Measurements from ENCODE around the gene DGAT2.

The DGAT2 gene

DNA sequence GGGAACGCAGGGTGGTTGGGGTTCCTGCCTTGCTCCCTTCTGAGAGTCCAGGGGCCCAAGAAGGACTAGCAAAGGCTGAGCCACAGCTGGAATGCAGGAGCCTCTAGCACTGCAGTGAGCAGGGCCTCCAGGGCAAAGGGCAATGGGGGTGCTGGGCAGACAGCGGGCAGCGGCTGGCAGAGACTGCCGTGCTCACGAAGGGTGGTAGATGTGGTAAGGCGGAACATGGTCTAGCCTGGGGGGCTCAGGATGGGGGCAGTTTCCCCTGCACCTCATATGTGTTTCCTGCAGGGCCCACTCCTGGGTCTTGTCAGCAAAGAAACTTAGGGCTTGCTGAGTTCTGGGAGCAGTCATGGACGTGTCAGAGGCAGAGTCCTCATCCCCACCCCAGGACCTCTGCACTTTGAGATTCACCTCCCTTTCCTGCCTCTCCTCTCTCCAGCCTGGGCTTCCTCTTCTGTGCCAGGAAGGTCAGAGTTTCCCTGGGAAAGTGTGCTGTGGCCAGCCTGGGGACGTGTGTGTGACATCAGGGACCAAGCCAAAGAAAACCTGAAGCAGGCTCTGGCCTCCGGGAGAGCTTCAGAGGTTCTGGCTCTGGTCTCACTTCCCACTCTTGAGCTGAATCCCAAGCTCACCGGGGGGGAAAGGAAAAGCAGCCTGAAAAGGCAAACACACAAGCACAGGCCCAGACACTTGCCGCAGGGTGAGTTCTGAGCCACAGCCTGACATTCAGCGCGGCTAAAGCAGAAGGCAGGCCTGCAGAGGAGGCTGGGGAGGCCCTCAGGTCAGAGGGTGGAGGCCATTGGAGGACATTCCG lies 46.5 kb upstream of the DGAT2 start:
- no peaks in the 10 kb centered on the region for H3K36me3 ChIP-seq (ENCODE audit: control insufficient read depth in 2 of 2, insufficient read depth in 1 of 2, low read length in 2 of 2)
- no peaks in the 10 kb centered on the region for H3K9me3 ChIP-seq (ENCODE audit: control insufficient read depth, insufficient read depth, low read depth, low read length)
- ChIA-PET POLR2A (no interaction called here), CTCF (interaction anchor here (0.6 to 2.3 kb wide), 10 partner anchors 8 to 596 kb away, joined by 3 to 21 read pairs (median 6); no protein-coding TSS in a partner anchor)
- H3K4me1 ChIP-seq (ENCODE audit: control insufficient read depth, insufficient read depth, low read length): no peaks in the 10 kb centered on the region
- no peak overlapping the region for H3K4me3 ChIP-seq (ENCODE audit: low read depth, low read length)
- H3K27ac ChIP-seq (ENCODE audit: extremely low read depth, low read depth, low read length): no peak overlapping the region
- TF ChIP-seq ZNF76 (tag by site-specific recombination; IDR thresholded peaks at IDR 0.05; ENCODE audit: borderline replicate concordance, low read depth) (no peak), KLF1 (tag by site-specific recombination; IDR thresholded peaks at IDR 0.05) (no peak), ZNF776 (tag by site-specific recombination; IDR thresholded peaks at IDR 0.05; ENCODE audit: borderline replicate concordance) (no peak), ZNF155 (tag by site-specific recombination; IDR thresholded peaks at IDR 0.05) (no peak), ZXDB (tag by site-specific recombination; IDR thresholded peaks at IDR 0.05) (no peak), ZNF202 (tag by site-specific recombination; IDR thresholded peaks at IDR 0.05; ENCODE audit: borderline replicate concordance) (no peak), ZNF146 (tag by site-specific recombination; IDR thresholded peaks at IDR 0.05) (no peak), HOXC10 (CRISPR knock-in tag; IDR thresholded peaks at IDR 0.05) (no peak), OSR2 (tag by site-specific recombination; IDR thresholded peaks at IDR 0.05) (no peak), SP7 (tag by site-specific recombination; IDR thresholded peaks at IDR 0.05) (no peak), TCF7L2 (IDR thresholded peaks at IDR 0.05; ENCODE audit: borderline replicate concordance, low read depth, low read length) (no peak), ZNF600 (tag by site-specific recombination; IDR thresholded peaks at IDR 0.05) (no peak), ZNF529 (tag by site-specific recombination; IDR thresholded peaks at IDR 0.05; ENCODE audit: insufficient replicate concordance) (no peak), ZNF707 (tag by site-specific recombination; IDR thresholded peaks at IDR 0.05) (no peak), ZNF391 (tag by site-specific recombination; IDR thresholded peaks at IDR 0.05; ENCODE audit: borderline replicate concordance, low read depth) (no peak), WT1 (tag by site-specific recombination; IDR thresholded peaks at IDR 0.05) (no peak)
- TF ChIP-seq, protein P1, sequence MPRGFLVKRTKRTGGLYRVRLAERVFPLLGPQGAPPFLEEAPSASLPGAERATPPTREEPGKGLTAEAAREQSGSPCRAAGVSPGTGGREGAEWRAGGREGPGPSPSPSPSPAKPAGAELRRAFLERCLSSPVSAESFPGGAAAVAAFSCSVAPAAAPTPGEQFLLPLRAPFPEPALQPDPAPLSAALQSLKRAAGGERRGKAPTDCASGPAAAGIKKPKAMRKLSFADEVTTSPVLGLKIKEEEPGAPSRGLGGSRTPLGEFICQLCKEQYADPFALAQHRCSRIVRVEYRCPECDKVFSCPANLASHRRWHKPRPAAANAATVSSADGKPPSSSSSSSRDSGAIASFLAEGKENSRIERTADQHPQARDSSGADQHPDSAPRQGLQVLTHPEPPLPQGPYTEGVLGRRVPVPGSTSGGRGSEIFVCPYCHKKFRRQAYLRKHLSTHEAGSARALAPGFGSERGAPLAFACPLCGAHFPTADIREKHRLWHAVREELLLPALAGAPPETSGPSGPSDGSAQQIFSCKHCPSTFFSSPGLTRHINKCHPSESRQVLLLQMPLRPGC (tag by site-specific recombination; IDR thresholded peaks at IDR 0.05): no peak

DNA sequence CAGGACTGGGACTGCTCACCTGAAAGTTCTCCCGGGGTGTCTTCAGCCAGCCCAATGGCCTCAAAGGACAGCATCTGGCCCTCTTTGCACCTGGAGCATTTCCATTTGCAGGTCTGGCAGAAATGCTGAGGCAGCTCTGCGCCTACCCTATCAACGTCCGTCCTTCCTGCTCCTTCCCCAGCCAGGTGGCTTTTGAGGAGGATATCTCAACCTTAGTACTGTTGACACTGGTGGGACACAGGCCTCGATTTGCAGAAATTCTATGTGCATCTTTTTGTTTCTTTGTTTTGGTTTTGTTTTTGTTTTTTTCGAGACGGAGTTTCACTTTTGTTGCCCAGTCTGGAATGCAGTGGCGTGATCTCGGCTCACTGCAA lies 45.9 kb upstream of the DGAT2 start:
- ChIA-PET CTCF (interaction anchor here (0.6 to 2.3 kb wide), 13 partner anchors 9 to 595 kb away, joined by 3 to 21 read pairs (median 6); no protein-coding TSS in a partner anchor), POLR2A (interaction anchor here (1.0 kb wide), 1 partner anchor 47 kb away, joined by 3 read pairs; no protein-coding TSS in a partner anchor)

DNA sequence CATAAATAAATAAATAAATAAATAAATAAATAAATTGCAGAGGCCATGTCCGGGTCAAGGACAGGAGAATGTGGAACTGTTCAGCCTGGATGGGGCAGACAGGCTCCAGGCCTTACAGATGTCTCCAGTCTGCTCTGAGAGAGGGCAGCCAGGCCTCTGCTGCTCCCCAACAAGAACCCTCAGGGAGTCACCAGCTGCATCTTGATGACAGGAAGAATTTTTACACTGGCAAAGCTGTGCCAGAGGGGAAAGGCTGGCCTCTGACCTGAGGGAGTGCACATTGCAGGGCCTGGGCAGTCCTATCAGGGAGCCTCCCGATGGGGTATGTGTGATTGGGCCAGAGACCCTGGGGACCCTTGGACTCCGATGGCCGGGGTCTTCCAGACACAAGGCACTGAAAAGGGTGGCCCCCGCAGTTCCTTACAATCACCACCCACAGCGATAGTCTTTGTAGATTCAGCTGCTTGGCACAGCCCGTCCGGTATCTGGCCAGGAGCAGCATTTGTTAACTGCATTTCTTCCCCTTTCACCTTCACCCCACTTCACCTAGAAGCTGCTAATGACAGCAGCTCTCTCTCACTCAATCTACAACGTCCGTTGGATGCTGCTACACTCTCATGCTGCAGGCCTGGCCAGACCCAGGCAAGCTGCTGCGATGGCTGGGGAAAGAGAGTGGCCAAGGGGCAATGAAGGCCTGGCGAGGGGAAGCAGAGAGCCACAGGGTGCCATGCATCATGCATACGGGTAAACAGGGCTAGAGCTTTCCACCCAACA lies 42.8 kb upstream of the DGAT2 start:
- TF ChIP-seq ZXDB (tag by site-specific recombination; IDR thresholded peaks at IDR 0.05) (no peak), WT1 (tag by site-specific recombination; IDR thresholded peaks at IDR 0.05) (no peak), ZNF394 (tag by site-specific recombination; IDR thresholded peaks at IDR 0.05; ENCODE audit: borderline replicate concordance) (peak; percentile 41; the same call in 1 of the 2 replicates), ZNF426 (tag by site-specific recombination; IDR thresholded peaks at IDR 0.05) (peak; percentile 9; the same call in 1 of the 2 replicates)
- TF ChIP-seq, protein P2, sequence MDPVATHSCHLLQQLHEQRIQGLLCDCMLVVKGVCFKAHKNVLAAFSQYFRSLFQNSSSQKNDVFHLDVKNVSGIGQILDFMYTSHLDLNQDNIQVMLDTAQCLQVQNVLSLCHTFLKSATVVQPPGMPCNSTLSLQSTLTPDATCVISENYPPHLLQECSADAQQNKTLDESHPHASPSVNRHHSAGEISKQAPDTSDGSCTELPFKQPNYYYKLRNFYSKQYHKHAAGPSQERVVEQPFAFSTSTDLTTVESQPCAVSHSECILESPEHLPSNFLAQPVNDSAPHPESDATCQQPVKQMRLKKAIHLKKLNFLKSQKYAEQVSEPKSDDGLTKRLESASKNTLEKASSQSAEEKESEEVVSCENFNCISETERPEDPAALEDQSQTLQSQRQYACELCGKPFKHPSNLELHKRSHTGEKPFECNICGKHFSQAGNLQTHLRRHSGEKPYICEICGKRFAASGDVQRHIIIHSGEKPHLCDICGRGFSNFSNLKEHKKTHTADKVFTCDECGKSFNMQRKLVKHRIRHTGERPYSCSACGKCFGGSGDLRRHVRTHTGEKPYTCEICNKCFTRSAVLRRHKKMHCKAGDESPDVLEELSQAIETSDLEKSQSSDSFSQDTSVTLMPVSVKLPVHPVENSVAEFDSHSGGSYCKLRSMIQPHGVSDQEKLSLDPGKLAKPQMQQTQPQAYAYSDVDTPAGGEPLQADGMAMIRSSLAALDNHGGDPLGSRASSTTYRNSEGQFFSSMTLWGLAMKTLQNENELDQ (tag by site-specific recombination; IDR thresholded peaks at IDR 0.05; ENCODE audit: low read depth): no peak
- TF ChIP-seq, protein P3, sequence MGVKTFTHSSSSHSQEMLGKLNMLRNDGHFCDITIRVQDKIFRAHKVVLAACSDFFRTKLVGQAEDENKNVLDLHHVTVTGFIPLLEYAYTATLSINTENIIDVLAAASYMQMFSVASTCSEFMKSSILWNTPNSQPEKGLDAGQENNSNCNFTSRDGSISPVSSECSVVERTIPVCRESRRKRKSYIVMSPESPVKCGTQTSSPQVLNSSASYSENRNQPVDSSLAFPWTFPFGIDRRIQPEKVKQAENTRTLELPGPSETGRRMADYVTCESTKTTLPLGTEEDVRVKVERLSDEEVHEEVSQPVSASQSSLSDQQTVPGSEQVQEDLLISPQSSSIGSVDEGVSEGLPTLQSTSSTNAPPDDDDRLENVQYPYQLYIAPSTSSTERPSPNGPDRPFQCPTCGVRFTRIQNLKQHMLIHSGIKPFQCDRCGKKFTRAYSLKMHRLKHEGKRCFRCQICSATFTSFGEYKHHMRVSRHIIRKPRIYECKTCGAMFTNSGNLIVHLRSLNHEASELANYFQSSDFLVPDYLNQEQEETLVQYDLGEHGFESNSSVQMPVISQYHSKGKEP (tag by site-specific recombination; IDR thresholded peaks at IDR 0.05): no peak
- no peak overlapping the region for H3K27ac ChIP-seq (ENCODE audit: extremely low read depth, low read depth, low read length)
- no peak overlapping the region for H3K4me3 ChIP-seq (ENCODE audit: low read depth, low read length)
- no peaks in the 10 kb centered on the region for H3K36me3 ChIP-seq (ENCODE audit: control insufficient read depth in 2 of 2, insufficient read depth in 1 of 2, low read length in 2 of 2)
- no peaks in the 10 kb centered on the region for H3K4me1 ChIP-seq (ENCODE audit: control insufficient read depth, insufficient read depth, low read length)
- ChIA-PET POLR2A (no interaction called here), CTCF (interaction anchor here (0.6 to 1.5 kb wide), 4 partner anchors 9 to 594 kb away, joined by 3 to 5 read pairs (median 4); no protein-coding TSS in a partner anchor)
- no peaks in the 10 kb centered on the region for H3K9me3 ChIP-seq (ENCODE audit: control insufficient read depth, insufficient read depth, low read depth, low read length)

More for the DNA sequence above, 45.9 kb upstream of the DGAT2 start:
- H3K4me3 ChIP-seq (ENCODE audit: low read depth, low read length): no peak overlapping the region
- no peaks in the 10 kb centered on the region for H3K9me3 ChIP-seq (ENCODE audit: control insufficient read depth, insufficient read depth, low read depth, low read length)
- H3K36me3 ChIP-seq (ENCODE audit: control insufficient read depth in 2 of 2, insufficient read depth in 1 of 2, low read length in 2 of 2): no peaks in the 10 kb centered on the region
- TF ChIP-seq, protein P4, sequence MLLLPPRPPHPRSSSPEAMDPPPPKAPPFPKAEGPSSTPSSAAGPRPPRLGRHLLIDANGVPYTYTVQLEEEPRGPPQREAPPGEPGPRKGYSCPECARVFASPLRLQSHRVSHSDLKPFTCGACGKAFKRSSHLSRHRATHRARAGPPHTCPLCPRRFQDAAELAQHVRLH (tag by site-specific recombination; IDR thresholded peaks at IDR 0.05): no peak
- no peaks in the 10 kb centered on the region for H3K4me1 ChIP-seq (ENCODE audit: control insufficient read depth, insufficient read depth, low read length)
- H3K27ac ChIP-seq (ENCODE audit: extremely low read depth, low read depth, low read length): no peak overlapping the region

Data from HEK293 (cell line).